Vagina (tissue), 2 donors: ENCODE data around the gene CCP110.

Experiments
- POLR2AphosphoS5 ChIP-seq, 2 donors: sonication (generic); formaldehyde crosslinking; IDR thresholded peaks; one replicate each; pipeline ENCODE4 v1.9.0; 2017; ENCODE audit warnings: antibody characterized with exemption in 2 of 2, mild to moderate bottlenecking in 2 of 2, low read depth in 1 of 2; ENCODE audit not compliant: insufficient read depth in 1 of 2
- TF ChIP-seq, protein P1 (sequence below), 3 experiments: fragments of 450-650 bp in 2 of 3; fragments of 200-600 bp in 1 of 3; sonication (generic) in 1 of 3; IDR thresholded peaks; one replicate each; pipeline ENCODE4 v1.5.1; 2017 to 2019; ENCODE audit warnings: antibody characterized with exemption in 3 of 3, mild to moderate bottlenecking in 2 of 3, moderate library complexity in 2 of 3

DNA sequence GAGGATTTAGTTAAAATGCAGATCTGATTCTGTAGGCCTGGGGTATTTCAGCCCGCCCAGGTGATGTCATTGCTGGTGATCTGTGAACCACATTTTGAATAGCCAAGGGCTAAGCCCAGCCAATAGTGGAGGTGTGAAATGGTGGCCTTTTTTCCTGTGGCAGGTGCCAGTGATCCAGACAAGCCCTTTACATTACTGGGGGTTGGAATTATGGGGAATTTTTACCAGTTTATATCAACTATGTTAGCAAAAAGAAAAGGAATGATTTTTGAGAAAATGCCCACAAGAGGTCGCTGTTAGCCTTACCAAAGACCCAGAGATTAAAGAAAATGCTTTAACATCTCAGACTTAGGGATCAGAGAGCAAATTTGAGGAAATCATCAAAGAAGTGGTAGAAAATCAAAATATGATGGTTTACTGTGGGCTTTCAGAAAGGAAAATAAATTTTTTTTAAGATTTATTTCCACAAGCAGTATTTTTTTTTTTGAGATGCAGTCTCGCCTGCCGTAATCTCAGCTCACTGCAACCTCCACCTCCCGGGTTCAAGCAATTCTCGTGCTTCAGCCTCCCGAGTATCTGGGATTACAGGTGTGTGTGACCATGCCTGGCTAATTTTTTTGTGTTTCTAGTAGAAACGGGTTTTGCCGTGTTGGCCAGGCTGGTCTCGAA, 35.6 kb downstream of the CCP110 start:
- TF ChIP-seq POLR2AphosphoS5 (IDR thresholded peaks at IDR 0.05; ENCODE audit: insufficient read depth in 1 of 2, low read depth in 1 of 2): no peak
- TF ChIP-seq, protein P1, sequence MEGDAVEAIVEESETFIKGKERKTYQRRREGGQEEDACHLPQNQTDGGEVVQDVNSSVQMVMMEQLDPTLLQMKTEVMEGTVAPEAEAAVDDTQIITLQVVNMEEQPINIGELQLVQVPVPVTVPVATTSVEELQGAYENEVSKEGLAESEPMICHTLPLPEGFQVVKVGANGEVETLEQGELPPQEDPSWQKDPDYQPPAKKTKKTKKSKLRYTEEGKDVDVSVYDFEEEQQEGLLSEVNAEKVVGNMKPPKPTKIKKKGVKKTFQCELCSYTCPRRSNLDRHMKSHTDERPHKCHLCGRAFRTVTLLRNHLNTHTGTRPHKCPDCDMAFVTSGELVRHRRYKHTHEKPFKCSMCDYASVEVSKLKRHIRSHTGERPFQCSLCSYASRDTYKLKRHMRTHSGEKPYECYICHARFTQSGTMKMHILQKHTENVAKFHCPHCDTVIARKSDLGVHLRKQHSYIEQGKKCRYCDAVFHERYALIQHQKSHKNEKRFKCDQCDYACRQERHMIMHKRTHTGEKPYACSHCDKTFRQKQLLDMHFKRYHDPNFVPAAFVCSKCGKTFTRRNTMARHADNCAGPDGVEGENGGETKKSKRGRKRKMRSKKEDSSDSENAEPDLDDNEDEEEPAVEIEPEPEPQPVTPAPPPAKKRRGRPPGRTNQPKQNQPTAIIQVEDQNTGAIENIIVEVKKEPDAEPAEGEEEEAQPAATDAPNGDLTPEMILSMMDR (IDR thresholded peaks at IDR 0.05): peak; percentile 23 to 72 (median 71)
